GM21737 (cell line): ENCODE measurements around the gene ANXA11.
"Not testable (repeated sequence)": the region's sequence is repeated elsewhere in the genome, so short reads cannot be mapped to it uniquely, and the experiment has no call there.

Experiments
- ATAC-seq: cut with Tn5 transposase; IDR thresholded peaks from one replicate; pipeline ENCODE4 v1.9.1; 2021; ENCODE audit warnings: mild to moderate bottlenecking, moderate library complexity; ENCODE audit not compliant: unreplicated experiment

ANXA11 gene

GRCh38 chr10:80149123-80149522 lies 56.2 kb downstream of the ANXA11 start:
- no peak for ATAC-seq

DNA sequence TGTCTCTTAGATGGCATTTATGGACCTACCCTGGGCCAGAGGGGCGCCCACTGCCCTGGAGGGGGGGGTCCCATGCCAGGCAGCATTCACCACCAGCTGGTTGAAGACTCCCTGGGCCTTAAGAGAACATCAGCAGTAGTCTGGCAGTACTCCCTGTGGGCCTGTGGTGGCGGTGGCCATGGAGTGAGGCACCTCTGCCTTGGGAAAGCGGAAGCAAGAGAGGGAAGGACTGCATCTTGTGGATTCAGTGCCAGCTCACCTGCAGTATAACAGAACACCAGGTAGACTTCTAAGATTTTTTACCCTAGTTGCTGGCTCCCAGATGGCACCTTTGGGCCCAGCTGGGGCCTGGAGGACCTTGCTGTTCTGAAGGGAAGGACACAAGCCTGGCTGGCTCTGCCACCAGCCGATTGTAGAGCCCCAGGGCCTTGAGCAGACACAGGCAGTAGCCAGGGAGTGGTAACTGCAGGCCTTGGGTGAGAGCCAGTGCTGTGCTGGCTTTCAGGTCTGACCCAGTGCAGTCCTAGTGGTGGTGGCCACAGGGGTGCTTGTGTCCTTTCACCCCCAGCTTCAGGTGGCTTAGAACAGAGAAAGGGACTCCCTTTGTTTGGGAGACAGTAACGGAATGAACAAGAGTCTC lies 57.1 kb downstream of the ANXA11 start:
- ATAC-seq, result no peak

DNA sequence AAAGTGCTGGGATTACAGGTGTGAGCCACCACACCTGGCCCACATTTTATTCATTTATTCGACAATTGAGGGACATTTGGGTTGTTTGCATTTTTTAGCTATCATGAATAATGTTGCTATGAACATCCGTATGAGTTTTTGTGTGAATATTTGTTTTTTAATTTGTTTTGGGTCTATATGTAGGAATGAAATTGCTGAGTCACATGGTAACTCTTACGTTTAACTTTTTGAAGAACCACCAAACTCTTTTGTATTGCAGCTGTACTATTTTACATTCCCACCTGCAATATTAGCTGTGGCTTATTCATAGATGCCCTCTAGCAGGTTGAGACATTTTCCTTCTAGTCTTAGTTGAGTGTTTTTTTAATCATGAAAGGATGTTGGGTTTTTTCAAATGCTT lies 58.4 kb downstream of the ANXA11 start:
- no peak for ATAC-seq

GRCh38 chr10:80145406-80146308 lies 59.7 kb downstream of the ANXA11 start:
- ATAC-seq, result not testable (repeated sequence)

GRCh38 chr10:80144696-80145131 lies 60.6 kb downstream of the ANXA11 start:
- ATAC-seq, result peak; percentile 34

DNA sequence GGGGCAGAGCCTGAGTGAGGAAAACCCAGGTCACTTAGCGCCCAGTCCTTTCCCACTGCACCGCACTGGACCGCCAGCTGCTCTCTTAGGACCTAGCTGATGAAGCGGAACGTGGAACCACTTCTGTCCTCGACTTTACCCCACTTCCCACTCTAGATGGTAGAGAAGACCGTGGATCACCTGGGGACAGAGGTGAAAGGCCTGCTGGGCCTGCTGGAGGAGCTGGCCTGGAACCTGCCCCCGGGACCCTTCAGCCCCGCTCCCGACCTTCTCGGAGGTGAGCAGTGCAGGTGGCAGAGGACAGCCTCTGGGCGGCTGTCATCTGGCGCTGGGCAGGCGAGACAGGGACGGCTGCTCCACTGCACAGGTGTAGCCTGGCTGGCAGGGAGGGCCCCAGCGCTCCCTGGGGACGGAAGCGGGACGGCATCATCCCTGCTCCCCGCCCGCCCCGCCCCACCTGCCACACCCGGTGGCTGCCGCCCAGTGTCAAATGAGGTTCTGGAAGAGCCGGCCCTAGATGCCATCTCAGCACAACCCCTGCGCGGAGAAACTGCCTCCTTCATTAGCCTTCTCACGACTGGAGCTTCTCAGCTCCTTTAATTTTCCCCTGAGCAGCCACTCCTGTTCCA lies 61.2 kb downstream of the ANXA11 start:
- ATAC-seq, result peak; percentile 70

DNA sequence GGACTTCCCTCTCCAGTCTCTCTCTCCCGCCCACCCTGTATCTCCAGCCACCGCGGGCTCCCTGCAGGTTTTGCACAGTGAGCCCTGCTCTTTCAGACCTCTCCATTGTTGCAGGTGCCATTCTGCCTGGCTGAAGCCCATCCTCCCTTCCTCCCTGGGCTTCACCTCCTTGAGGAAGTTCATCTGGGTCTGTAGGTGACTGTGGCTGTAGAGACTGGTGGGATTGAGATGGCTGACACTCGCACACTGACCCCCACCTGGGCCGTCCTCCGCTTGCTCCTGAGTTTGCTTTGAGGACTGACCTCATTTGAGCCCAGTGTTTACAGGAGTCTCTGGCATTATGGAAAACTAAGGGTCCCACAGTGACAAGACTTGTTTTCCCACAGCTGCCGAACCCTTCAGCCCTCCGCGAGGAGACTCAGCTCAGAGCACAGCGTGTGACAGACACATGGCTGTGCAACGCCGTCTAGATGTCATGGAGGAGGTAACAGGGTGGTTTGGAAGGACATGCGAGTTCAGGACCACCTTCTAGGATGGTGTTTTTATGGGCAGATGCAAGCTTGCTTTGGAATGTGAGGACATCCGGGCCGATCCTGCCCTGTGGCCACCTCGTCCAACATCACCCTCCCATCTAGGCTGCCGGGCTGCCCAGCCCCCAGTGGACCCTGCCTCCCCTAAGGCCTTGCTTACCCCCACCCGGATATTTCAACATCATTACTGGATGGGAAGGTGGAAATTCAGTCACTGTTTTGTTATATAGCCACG lies 63.5 kb downstream of the ANXA11 start:
- ATAC-seq, result no peak

DNA sequence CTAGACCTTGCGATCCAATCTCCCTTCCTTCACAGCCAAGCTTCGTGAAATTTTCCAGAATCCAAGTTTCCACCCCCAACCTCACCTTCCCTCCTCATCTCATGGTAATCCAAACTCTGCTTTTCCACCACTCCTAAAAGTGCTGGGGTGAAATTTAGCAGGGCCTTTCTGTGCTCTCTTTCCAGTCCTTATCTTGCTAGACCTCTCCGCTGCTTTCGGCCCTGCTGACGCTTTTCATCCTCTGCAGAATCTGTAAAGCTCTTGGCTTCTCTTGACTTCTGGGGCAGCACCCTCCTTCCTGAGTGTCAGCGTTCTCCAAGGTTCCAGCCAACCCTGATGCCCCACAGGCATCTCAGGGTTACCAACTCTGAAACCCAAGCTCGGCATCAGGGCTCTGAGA lies 65.1 kb downstream of the ANXA11 start:
- ATAC-seq, result no peak

DNA sequence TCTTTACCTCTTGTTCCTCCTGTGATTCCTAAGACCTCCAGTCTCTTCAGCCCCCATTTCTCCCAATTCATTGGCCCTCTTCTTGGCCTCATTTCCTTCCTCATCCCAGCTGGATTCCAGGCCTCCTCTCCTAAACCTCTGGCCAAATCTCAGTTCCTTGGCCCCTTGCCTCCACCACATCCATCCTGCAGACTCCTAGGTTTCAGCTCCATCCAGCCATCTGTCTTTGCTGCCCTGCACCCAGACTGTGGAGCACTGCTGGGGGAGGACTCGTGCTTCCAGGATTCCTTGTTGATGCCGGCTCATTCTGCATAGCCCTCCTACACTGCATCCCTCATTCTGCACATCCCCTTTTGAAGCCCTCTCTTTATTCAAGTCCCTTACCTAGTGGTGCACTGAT lies 66.1 kb downstream of the ANXA11 start:
- no peak for ATAC-seq

DNA sequence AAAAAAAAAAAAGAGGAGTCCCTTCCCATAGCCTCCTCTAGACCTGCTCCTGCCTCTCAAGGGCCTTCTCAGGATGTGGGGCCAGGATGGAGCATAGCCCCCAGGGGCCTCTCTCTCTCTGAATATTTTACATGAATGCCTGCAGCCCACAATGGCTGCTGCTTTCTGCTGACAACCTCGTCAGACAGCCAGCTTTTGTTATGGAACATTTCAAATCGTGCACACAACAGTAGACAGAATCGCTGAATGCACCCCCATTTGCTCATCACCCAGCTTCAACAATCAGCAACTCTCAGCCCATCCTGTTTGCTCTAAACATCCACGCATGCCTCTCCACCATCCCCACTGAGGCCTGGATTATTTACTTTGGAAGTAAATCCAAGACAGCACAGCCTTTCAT lies 67.4 kb downstream of the ANXA11 start:
- no peak for ATAC-seq

DNA sequence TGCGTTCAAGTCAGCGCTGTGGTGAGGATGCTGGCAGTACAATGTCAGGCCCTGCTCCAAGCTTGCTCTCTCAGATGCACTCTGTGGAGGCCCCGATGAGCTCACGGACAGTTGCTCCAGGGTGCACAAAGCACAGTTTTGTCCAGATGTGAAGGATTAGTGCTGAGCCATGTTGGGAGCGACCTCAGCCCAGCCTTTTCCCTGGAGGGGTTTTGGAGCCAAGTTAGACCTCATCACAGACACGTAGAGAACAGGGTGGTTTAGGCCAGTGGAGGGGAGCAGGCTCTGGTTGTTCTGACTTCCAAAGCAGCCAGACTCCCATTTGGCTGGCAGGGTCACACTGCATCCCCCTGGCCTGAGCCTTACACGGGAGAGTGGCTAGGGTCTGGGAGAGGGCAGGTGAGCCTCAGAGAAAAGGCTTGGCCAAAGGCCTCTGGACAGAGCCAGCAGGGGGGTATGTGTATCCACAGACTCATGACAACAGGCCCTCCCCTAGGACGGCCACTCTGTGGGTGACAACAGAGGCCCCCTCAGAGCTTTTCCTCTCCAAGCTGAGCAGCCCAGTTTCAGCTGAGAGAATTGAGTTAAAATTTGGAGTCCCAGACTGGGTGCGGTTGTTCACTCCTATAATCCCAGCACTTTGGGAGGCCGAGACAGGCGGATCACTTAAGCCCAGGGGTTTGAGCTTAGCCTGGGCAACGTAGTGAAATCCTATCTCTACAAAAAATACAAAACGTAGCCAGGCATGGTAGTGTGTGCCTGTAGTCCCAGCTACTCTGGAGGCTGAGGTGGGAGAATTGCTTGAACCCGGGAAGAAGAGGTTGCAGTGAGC lies 68.1 kb downstream of the ANXA11 start:
- ATAC-seq, result no peak

GRCh38 chr10:80136134-80136571 lies 69.2 kb downstream of the ANXA11 start:
- ATAC-seq, result no peak

- ATAC-seq, result not testable (repeated sequence)
These were observed 71.7 kb downstream of the ANXA11 start for GRCh38 chr10:80133687-80134086.

DNA sequence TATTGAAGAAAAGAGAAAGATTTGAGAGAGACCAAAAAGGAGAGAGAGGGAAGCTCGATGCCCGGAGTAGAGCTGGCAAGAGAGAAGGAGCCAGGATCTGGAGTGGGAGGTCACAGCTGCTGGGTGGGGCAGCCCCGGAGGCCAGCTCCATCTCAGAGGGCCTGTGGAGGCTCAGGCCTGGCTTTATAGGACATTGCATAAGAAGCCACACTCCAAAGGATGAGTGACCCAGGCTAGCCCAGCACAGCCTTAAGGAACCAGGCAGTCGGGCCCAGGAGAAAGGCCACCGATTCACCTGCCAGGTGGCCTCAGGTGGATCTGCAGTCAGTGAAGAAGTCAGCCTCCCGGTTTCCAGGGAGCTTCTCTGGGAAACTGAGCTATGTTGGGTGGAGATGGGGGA lies 72.1 kb downstream of the ANXA11 start:
- no peak for ATAC-seq

- ATAC-seq, result no peak
These were observed 72.8 kb downstream of the ANXA11 start, which contains the start of gene PLAC9 for GRCh38 chr10:80132299-80133139. PLAC9 (plus strand) TSS chr10:80132730; CDS start chr10:80132763, 33 bp downstream.

DNA sequence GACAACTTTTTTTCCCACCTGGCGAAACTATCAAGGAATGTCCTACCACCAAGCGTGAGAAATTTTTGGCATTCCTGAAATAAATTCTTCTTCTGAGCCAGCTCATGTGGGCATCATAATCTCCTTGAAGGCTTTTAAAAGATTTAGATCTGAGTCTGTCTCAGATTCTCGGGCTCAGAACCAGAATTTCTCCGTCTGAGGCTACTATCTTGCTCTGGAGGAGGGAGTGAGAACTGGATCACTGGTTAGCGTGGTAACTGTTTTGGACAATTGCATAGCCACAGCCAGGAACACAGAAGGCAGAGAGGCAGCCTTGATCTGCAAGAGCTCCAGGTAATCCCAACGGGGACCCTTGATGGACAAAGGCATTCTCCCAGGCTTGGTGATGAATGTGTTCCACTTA lies 73.8 kb downstream of the ANXA11 start:
- ATAC-seq, result no peak

DNA sequence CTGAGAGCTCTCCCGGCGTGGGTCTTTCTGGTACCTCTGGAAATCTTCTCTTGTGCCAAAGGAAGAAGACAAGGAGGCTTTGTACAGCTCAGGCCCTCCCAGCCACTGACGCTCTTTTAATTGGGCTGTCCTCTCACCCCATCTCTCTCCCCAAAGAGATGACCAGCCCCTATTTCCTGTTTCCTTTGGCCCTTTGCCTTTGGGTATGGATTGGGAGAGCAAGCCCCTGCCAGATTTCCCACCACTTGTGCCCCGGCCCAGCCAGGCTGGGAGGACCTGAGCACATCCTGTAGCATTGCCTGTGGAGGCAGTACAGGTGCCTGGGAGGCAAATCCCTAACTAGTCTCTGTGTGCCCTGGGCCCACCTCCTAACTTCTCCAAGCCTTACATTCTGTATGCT lies 78.5 kb downstream of the ANXA11 start:
- ATAC-seq, result no peak

DNA sequence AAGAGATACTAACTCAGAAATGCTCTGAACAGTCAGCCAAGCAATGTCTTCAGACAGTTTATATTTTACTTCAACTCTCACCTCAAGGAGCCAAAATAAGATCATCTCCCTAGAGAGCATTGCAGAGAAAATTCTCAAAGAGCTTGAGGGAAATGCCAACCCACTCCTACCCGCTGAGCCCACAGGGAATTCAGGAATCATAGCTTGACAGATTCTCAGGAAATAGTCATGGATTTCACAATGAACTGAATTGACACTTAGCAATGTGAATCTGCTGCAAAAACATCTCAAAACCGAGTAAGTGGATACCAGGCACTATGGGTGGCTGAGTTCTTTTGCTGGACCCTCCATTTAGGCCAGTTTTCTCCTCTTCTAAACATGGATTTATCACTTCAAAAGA lies 82.6 kb downstream of the ANXA11 start:
- ATAC-seq, result no peak

DNA sequence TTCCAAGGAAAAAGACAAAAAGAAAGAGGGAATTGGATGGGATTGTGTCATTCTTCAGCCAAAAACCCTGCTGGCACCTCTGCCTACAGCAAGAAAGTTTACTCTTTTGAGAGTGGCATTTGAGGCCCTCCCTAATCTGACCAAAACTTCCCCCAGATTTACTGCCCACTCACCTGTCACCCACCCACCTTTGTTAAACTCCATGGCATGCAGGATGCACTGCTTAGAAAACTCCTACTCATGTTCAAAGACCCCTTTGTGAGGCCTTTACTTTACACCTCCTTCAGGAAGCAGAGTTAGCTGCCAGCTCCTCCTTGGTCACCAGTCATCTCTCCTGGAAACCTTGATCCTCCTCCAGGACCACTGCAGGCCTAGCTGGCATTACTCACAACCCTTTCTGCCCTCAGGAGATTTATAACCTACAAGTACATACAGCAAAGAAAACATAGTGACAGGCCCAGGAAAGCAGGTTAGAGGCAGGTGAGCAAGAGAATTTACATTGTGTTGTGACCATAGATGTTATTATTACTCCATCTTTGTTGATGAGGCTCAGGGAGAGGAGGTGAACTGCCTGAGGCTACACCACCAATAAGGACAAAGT lies 83.1 kb downstream of the ANXA11 start:
- no peak for ATAC-seq
